OCI-LY3 (cell line): ENCODE results near the gene GSTT2B.
"Not testable (repeated sequence)": the region's sequence is repeated elsewhere in the genome, so short reads cannot be mapped to it uniquely, and the experiment has no call there.

Source experiments
- EZH2phosphoT487 ChIP-seq: fragments of 200-600 bp; shearing (Covaris generic); IDR thresholded peaks from 2 replicates; pipeline ENCODE4 v1.6.1; 2018; ENCODE audit warnings: antibody characterized with exemption, mixed run types, low read depth
- TF ChIP-seq, protein P1 (sequence below): fragments of 200-600, 300-600 bp; sonication (generic); IDR thresholded peaks from 2 replicates; pipeline ENCODE4 v1.5.1; 2014; ENCODE audit warnings: antibody characterized with exemption, low read length, low read depth

DNA sequence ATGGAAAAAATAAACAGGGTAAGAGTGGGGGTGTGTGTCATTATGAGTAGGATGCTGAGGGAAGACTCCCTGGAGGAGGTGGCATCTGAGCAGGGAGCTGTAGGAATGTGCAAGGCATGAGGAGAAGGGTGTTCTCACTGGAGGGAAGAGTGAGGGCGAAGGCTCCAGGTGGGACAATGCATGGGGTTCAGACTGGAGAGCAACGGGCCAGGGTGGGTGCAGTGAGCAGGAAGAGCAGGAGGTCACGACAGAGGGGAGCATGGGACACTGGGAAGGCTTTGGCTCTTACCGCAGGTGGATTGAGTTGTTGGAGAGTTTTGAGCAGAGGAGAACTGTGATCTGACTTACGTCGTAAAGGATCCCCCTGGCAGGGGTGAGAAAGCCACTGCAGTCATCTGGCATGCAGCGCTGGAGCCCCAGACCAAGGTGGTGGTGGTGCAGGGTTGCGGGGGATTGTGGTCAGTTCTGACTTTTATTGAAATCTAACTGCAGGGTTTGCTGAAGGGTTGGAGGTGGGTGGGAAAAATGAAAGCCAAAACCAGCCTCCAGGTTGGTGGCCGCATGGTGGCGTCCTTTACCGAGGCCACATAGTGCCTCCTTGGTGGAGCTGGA, 8.1 kb downstream of the GSTT2B start:
- TF ChIP-seq, protein P1, sequence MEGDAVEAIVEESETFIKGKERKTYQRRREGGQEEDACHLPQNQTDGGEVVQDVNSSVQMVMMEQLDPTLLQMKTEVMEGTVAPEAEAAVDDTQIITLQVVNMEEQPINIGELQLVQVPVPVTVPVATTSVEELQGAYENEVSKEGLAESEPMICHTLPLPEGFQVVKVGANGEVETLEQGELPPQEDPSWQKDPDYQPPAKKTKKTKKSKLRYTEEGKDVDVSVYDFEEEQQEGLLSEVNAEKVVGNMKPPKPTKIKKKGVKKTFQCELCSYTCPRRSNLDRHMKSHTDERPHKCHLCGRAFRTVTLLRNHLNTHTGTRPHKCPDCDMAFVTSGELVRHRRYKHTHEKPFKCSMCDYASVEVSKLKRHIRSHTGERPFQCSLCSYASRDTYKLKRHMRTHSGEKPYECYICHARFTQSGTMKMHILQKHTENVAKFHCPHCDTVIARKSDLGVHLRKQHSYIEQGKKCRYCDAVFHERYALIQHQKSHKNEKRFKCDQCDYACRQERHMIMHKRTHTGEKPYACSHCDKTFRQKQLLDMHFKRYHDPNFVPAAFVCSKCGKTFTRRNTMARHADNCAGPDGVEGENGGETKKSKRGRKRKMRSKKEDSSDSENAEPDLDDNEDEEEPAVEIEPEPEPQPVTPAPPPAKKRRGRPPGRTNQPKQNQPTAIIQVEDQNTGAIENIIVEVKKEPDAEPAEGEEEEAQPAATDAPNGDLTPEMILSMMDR: not testable (repeated sequence)
- not testable (repeated sequence) for TF ChIP-seq EZH2phosphoT487
